GF-D8 (cell line): ENCODE results near the gene BICD1.
"Not testable (repeated sequence)": the region's sequence is repeated elsewhere in the genome, so short reads cannot be mapped to it uniquely, and the experiment has no call there.

ENCODE experiments used
- DNase-seq: peaks from one replicate; lab custom pipeline; 2025; lab: John Stamatoyannopoulos, UW

BICD1 gene

DNA sequence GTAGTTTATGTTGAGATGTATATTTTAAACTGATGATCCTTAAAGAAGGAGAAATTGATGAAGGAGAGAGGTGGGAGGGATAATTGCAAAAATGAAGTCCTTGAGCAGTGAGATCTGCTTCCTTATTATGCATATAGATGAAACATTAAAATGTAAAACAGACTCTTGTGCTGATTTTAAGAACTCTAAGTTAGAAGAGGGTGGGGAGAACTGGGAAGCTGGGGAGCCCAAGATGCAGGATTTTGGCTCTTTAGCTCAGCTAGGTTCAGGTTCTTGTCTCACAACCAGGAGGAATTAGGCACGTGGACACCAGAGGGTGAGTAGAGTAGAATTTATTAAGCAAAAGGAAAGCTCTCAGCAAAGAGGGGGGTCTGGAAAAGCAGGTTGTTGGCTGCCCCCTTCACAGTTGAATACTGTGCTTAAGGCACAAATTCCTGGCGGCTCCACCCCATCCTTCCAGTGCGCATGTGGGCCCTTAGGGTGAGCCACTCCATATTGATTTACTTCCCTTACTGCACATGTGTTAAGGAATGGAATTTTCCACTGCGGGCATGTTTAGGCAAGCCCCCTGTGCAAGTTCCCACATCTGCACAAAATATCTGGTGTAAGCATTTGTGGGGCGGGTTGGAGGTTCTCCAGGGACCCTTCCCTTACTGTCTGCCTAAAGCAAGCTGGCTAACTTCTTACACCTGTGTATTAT is 141.9 kb downstream of the BICD1 start:
- DNase-seq, result no peak

DNA sequence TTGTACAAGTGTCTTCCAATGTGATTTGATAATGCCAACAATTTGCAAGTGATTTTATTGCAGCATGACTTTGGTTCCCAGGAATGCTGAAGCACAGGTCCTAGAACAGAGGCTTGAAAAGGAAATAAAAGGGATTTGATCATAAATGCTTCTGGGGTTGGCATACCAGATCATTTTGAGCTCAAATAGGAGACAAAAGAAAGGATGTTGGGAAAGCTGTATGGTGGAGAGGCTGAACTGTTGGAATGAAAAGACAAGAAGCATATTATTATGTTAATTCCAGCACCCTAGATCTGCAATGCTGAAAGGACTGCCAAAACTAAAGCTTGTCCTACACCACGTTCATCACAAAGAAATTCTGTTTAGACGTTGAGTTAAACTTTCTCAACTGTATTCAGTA is 143.1 kb downstream of the BICD1 start:
- no peak for DNase-seq

DNA sequence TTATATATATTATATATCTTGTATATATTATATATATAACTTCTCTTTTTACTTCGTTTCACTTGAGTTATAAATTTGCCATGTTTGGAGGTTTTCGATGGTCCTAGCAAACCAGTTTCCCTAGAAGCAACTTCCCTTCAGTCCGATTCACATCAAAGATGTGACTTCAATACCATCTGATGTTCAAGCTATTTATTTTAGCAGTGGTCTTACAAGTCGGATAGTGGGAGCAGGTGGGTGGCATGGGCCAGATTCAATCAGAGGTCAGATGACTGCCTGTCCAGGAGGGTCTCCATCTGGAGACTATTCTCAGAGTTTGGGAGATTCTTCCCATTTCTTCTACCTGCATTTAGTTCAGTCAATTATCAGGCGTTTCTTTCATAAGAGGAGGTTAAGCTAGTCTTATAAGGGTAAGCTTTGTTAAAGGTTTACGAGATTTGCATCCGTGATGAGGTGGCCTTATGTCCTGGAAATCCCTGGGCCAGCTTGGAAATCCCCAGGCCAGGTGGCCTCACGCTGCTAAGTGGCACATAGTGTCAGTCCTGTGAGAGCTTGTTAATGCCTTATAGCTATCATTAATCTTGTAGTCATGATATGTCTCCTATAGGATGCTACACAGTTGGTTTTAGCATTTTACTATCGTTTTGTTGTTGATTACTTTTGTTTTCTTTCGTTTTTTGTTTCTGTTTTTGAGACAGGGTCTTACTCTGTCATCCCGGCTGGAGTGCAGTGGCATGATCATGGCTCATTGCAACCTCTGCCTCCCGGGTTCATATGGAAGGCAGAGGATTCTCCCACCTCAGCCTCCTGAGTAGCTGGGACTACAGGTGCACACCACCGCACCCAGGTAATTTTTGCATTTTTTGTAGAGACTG is 145.8 kb downstream of the BICD1 start:
- no peak for DNase-seq

DNA sequence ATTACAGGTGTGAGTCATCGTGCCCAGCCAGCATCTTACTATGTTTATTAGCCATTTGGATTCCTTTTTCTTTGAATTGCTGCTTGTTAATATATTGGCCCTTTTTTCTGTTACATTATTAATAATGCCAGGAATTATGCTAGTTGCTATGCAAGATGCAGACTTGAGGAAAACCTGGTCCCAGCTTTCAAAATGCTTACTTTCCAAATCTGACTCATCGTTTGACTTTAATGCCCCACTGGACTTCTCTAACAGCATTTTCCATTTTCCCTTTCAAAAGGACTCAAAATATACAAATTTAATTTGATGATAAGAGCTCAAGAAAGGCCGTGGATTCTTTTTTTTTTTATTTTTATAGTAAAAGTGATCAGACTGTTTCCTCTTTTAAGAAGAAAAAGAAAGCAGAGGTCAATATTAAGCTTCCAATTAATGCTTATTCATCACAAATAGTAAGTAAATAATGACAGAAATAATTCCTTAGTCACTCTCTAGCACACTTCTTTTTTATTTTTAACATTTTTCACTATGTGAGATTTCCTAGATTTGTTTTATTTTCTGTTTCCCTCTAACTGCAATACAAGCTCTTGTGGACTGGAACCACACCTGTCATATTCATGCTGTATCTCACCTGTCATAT is 146.6 kb downstream of the BICD1 start:
- DNase-seq, result no peak

DNA sequence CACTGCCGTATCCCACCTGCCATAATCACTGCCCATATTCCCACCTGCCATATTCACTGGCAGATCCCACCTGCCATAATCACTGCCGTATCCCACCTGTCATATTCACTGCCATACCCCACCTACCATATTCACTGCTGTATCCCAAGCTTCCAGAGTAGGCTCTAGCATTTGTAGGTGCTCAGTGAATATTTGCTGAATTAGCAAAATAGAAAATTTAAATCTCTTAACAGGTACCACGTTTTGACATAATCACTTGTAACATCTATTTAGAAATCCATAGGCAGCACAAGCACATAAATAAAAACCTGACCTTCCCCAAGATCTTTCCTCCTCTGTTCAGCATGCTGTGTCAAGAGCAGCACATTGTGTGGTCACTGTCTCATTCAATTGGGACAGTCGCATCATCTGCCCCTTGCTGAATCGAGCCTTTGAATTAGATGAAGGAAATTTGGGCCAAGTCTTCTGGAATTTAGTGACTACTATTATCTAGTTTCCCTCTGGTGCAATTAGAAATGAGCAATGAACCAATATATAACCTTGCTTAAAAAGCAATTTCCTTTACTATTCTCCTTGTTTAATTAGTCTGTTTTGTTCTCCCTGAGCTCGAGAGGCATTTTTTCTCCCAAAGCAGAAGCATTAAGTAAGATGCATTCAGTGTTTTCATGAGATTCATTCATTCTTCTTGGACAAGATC is 147.8 kb downstream of the BICD1 start:
- no peak for DNase-seq

DNA sequence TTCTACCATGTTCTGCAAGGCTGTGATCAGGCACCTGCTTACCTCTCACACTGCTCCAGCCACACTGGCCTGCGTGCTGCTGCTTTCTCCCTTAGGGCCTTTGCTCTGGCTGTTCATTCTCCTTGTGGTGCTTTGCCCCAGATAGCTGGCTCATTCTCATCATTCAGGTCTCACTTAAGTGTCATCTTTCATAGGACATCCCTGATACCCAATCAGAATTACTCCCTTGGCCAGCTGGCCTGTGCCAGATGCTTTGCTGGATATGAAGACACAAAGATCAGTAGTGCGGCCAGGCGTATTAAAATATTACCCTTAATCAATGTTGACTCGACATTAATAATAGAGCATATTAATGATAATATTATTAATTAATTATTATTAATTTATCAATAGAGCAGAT is 148.9 kb downstream of the BICD1 start:
- DNase-seq, result no peak

DNA sequence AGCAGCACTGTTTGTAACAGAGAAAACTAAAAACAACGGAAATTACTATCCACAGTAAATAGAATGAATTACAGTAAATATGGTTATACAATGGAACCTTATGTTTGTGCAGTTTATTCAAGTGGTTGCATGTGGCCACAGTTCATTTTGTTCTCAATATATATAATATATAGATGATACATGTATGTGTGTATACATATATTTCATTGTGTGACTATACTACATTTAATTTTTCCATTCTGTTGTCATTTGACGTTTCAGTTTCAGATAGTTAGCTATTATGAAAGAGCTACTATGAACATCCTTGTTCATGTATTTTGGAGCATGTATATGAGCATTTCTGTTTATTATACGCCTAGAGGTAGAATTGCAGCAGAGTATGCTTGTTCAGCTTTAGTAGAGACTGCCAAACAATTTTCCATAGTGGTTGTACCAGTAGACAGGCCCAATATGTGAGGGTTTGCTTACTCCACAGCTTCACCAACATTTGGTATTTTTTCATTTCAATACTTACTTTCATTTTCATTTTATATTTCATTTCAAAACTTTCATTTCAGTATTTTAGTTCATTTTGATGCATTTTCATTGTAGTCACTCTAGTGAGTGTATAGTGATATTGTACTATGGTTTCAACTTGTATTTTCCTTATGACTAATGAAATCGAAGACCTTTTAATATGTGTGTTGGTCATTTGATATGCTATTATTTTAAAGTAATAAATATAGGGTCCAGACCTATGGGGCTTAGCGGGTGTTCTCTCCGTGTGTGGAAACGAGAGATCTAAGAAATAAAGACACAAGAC is 151.2 kb downstream of the BICD1 start:
- DNase-seq, result no peak

DNA sequence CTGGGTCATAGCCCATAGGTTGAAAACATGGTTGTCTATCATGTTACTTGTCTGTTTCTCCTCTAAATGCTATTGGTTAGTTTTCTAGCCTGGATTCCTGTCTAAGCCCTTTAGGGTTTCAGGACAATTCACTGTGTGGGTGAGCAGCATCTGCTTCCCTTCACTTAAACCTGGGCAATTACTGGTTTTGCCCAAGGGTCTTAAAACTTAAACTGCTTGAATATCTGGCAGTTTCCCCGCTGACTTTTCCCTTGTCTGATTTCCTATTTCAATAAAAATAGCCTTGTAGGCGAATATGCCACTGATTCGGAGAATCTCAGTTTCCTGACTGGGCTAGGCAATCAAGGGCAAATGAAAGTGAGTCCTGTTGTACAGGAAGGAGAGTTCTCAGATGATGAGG is 154.0 kb downstream of the BICD1 start:
- DNase-seq, result no peak

DNA sequence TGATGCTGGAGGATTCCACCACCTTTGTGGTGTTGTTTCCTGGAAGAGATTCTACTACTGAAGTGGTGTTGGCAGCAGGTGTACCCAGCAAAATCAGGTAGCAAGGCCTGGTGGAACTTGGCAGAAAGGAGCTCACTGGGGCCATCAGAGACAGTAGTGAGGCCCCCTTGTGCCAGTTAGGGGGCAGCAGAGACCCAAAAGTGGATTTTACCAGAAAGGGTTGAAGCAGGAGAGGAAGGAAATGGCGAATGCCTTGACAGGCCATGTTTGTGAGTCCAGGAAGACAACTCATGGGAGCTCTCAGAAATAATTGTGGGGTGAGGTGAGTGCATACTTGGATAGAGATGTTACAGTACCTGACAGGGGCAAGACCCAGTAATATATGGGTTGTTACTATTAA is 155.0 kb downstream of the BICD1 start:
- no peak for DNase-seq

DNA sequence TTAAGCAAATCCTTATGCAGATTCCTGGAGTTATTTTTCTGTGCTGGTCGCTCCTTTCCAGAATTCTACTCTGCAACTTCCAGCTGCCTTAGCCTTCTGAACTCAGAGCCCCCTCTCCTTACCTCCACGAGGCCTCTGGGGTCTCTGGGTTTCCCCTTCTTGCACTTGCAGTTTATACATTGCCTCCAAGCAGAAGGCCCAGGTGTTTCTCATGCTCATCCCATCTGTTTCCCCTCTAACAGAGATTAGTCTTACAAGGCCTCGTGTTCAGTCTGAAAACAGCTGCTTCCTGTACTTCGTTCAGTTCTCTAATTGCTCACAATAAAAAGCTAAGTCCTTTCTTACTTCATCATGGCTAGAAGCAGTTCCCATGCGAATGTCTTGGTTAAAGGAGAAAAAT is 158.3 kb downstream of the BICD1 start:
- DNase-seq, result peak; percentile 14

DNA sequence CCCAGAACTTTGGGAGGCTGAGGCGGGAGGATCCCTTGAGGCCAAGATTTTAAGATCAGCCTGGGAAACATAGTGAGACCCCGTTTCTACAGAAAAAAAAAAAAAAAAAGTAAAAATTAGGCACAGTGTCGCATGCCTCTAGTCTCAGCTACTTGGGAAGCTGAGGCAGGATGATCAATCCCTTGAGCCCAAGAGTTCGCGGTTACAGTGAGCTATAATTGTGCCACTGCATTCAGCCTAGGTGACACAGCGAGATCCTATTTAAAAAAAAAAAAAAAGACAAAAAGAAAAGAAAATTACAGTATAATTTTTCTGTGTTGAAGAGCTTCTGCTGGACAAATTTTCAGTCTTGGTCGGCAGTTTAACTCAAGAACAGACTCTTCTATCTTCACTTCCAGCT is 158.8 kb downstream of the BICD1 start:
- DNase-seq, result no peak

DNA sequence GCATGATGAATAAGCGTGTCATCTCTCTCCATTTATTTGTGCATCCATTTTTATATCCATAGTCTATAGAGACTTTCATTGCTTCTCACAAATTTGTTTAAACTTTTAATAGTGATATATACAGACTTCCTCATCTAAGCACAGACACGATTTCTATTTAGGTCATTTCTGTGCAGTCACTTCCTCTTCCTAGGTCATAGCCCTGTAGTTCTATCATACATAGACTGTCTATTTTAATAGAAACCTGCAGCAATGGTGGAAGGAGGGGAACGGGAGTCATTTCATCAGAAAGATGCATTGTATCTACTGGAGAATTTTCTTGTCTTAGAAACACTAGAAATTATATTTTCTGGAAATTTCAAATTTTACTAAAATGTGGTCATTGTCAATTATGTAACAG is 159.3 kb downstream of the BICD1 start:
- no peak for DNase-seq

DNA sequence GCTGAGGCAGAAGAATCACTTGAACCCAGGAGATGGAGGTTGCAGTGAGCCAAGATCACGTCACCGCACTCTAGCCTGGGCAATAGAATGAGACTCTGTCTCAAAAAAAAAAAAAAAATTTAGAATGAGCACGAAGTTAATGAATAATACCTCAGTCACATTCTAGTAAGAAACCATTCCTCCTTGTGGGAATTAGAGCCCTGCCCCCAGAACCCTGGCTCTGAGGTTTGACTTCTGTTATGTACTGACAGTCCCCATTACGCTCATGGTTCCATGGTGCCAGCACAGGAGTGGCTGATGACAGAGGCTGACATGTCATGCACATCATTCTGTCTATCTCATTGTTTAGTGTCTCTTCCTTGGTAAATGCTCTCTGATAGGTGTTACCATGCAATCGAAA is 160.1 kb downstream of the BICD1 start:
- DNase-seq, result no peak

DNA sequence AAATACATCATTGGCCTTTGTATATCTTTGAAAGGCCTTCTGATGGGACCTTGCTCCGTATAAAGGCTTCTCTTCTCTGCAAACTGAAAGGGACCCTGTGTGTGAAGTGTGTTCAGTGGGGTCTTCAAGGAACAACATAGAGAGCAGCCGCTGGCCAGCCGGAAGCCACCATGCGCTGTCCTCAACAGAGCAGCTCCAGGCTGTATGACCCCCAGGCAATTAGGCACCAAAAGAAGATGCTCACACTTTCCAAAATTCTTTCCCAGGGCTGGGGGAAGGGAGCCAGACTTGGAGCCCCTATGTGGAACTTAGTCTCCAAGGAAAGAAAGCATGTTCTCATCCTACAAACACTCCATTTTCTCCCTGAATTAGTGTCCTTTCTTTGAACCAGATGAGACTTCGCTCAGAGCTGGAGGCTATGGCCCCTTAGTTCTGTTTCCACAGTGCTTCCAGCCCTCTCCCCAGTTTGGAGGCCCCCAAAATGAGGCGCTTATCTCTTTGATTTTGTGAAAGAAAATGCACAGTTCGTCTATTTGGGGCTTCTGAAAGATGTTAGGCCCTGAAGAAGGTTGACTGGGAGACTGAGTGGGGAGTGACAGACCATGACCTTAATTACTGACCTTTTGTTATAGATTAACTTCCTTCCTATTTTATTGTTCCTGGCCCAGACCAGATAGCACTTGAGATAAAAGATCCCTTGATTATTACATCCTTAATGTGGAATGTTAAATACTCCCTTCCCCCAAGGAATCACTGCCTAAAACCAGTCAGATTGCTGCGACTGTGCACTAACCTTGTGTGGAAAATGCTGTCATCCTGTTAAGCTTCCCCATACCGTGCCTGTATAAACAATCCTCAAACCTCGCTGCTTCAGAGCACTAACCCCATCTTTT is 164.4 kb downstream of the BICD1 start:
- DNase-seq, result no peak

DNA sequence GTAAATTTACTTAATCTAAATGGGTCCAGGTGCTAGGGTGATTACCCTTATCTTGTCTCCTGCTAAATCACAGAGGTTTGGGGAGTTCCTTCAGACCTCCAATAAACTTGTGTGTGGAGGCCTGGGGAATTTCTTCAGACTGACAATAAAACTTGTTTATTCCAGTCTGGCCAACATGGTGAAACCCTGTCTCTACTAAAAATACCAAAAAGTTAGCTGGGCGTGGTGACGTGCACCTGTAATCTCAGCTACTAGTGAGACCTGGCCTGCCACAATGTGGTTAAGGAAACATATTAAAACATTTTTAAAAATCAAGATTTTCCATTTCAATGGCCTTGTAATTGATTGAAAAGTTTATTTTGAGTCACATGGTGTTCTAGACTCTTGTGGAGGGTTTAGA is 165.8 kb downstream of the BICD1 start:
- DNase-seq, result no peak

DNA sequence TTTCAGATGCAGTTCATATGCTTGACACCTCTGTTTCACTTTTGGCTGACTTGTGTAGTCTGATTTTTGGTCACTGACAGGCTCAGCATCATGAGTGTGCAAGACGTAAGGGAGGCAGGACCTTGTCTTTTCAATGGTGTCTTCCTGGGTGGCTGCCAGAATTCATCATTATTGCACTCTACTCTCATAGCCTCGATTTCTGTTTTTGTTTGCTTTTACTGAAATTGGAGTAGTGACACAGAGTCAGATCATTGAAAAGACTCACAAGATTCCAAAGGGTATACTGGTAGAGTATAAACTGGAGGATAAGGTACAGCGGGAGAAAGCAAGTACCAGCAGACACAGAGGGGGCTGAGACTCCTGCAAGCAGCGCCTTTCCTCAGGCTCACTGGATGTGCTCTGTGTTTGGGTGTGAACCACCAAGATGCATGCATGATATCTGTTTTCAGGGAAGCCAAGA is 166.4 kb downstream of the BICD1 start:
- no peak for DNase-seq

DNA sequence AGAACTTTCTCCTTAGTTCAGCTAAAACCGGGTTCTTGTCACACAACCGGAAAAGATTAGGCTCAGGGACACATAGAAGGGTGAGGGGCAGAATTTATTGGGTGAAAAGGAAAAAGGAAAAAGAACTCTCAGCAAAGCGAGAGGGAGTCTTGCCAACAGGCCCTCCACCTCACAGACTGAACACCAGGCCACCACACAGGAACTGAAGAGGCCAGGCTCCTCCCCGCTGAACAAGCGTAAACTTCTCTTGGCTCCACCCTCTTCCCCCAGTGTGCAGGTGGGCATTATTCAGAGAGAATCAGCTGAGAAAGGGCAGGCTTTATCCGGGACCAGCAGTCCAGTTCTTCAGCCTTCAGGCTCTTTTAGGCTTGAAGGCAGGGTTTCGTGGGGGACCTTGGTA is 167.1 kb downstream of the BICD1 start:
- DNase-seq, result no peak

DNA sequence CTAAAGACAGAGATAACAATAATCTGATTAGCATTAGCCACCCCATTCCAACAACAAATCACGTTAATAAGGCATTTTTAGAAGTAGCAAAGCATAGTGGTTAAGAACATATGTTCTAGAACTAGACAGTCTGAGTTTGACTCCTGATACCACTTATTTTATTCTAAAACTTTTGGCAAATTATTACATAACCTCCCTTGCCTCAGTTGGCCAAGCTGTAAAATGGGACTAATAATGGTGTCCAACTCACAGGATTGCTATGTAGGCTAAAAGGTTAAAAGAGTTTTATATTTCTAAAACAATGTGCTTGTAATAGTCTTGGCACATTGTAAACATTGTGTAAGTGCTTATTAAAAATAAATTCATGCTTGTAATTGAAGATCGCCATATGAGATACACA is 168.0 kb downstream of the BICD1 start:
- DNase-seq, result no peak

DNA sequence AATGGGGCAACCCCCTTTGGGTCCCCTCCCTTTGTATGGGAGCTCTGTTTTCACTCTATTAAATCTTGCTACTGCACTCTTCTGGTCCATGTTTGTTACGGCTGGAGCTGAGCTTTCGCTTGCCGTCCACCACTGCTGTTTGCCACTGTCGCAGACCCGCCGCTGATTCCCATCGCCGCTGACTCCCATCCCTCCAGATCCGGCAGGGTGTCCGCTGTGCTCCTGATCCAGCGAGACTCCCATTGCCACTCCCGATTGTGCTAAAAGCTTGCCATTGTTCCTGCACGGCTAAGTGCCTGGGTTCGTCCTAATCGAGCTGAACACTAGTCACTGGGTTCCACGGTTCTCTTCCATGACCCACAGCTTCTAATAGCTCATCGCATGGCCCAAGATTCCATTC is 168.9 kb downstream of the BICD1 start:
- not testable (repeated sequence) for DNase-seq

DNA sequence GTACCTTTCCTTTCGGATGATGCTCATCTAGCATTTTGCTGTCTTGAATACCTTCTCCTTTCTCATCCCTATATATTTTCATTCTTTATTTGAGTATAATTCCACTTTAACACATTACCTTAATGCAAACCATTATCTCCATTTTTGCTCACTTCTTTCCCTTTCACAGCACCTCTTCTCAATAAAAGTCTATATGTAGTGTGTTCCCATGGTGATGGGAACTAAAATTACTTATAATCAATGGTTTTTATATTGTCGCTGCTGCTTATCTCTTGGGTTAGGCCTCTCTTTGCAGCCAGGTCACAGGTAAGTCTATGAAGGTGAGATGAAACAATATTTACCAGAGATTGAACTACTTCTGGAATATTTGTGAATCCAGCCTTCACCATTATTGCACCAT is 171.1 kb downstream of the BICD1 start:
- DNase-seq, result no peak

DNA sequence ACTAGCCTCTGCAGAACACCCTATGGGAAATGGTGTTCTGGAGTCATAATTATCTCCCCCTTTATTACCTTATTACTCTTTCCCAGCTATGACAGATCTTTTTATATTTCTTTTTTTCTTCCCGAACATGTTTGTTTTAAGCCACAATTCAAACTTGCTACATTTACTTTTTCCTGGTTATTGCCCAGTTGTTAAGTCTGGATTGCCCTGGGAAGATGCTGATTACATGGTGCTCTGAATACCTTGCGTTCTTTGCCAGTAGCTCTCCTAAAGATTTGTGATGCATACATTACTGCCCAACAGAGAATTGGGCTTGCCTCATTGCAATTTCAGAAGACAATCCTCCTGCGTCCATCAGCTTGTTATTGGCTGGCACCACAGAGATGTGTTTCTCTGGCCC is 174.5 kb downstream of the BICD1 start:
- no peak for DNase-seq
